H9 (cell line): Measurements from ENCODE around the gene MYO5B. TPM values are rescaled to one million over a fixed set of nuclear protein-coding genes. Genes with fewer than 3 reads are reported as not detected.

ENCODE experiments used
- DNase-seq: peaks from one replicate; pipeline ENCODE4 v3.0.0-alpha.2; 2017
- H2AFZ ChIP-seq: one replicate; pipeline ENCODE4 v1.6.1; 2013; ENCODE audit warnings: mild to moderate bottlenecking, low read length, control low read depth, moderate library complexity
- H2AK5ac ChIP-seq: 2 replicates; pipeline ENCODE4 v1.6.1; 2013; ENCODE audit warnings: low read length, control low read depth, mixed read lengths; ENCODE audit not compliant: insufficient read length
- H2BK120ac ChIP-seq: one replicate; pipeline ENCODE4 v1.6.1; 2013; ENCODE audit warnings: low read depth, mild to moderate bottlenecking, low read length, control low read depth, inconsistent platforms; ENCODE audit not compliant: poor library complexity, severe bottlenecking
- H2BK12ac ChIP-seq: 2 replicates; pipeline ENCODE4 v1.6.1; 2013; ENCODE audit warnings: low read length, control low read depth, mixed read lengths, low read depth; ENCODE audit not compliant: insufficient read length
- H2BK15ac ChIP-seq: 2 replicates; pipeline ENCODE4 v1.6.1; 2013; ENCODE audit warnings: low read depth, low read length, control low read depth
- H2BK20ac ChIP-seq: one replicate; pipeline ENCODE4 v1.6.1; 2013; ENCODE audit warnings: low read depth, mild to moderate bottlenecking, low read length, control low read depth, inconsistent platforms; ENCODE audit not compliant: poor library complexity, severe bottlenecking
- H2BK5ac ChIP-seq: 2 replicates; pipeline ENCODE4 v1.6.1; 2013; ENCODE audit warnings: low read length, control low read depth, mixed read lengths; ENCODE audit not compliant: insufficient read length
- H3K14ac ChIP-seq: 2 replicates; pipeline ENCODE4 v1.6.1; 2013; ENCODE audit warnings: low read length, control low read depth; ENCODE audit not compliant: insufficient read depth
- H3K18ac ChIP-seq: 2 replicates; pipeline ENCODE4 v1.6.1; 2013; ENCODE audit warnings: low read depth, mild to moderate bottlenecking, mixed read lengths, low read length, control low read depth; ENCODE audit not compliant: insufficient read length
- H3K23ac ChIP-seq: 2 replicates; pipeline ENCODE4 v1.6.1; 2013; ENCODE audit warnings: low read length, control low read depth, mixed read lengths, low read depth; ENCODE audit not compliant: insufficient read length
- H3K23me2 ChIP-seq: 2 replicates; pipeline ENCODE4 v1.6.1; 2013; ENCODE audit warnings: low read depth, mild to moderate bottlenecking, mixed read lengths, low read length, control low read depth; ENCODE audit not compliant: insufficient read length, poor library complexity, severe bottlenecking
- H3K27ac ChIP-seq: 2 replicates; pipeline ENCODE4 v1.5.1; 2013; ENCODE audit warnings: low read length, control low read depth, mixed read lengths, low read depth; ENCODE audit not compliant: insufficient read length
- H3K27me3 ChIP-seq: 2 replicates; pipeline ENCODE4 v1.6.1; 2013; ENCODE audit warnings: low read length, control low read depth, inconsistent platforms; ENCODE audit not compliant: insufficient read depth
- H3K4ac ChIP-seq: 2 replicates; pipeline ENCODE4 v1.6.1; 2013; ENCODE audit warnings: low read depth, mild to moderate bottlenecking, control low read depth, inconsistent platforms, low read length, moderate library complexity
- H3K4me1 ChIP-seq: 2 replicates; pipeline ENCODE4 v1.6.1; 2013; ENCODE audit warnings: low read length, control low read depth, inconsistent platforms; ENCODE audit not compliant: insufficient read depth
- H3K4me2 ChIP-seq: 2 replicates; pipeline ENCODE4 v1.6.1; 2013; ENCODE audit warnings: low read length, control low read depth, mixed read lengths; ENCODE audit not compliant: insufficient read length, insufficient read depth
- H3K56ac ChIP-seq: 2 replicates; pipeline ENCODE4 v1.6.1; 2013; ENCODE audit warnings: low read depth, mild to moderate bottlenecking, mixed read lengths, low read length, control low read depth; ENCODE audit not compliant: insufficient read length
- H3K79me1 ChIP-seq: 2 replicates; pipeline ENCODE4 v1.6.1; 2013; ENCODE audit warnings: low read depth, mild to moderate bottlenecking, moderate library complexity, low read length, control low read depth, inconsistent platforms; ENCODE audit not compliant: insufficient read depth, poor library complexity, severe bottlenecking
- H3K79me2 ChIP-seq: 2 replicates; pipeline ENCODE4 v1.6.1; 2013; ENCODE audit warnings: low read length, control low read depth, inconsistent platforms; ENCODE audit not compliant: insufficient read depth
- H3K9ac ChIP-seq: 2 replicates; pipeline ENCODE4 v1.6.1; 2013; ENCODE audit warnings: low read length, control low read depth, mixed read lengths; ENCODE audit not compliant: insufficient read length; ENCODE audit errors: extremely low read depth
- H3K9me3 ChIP-seq: one replicate; pipeline ENCODE4 v1.6.1; 2013; ENCODE audit warnings: low read depth, low read length, inconsistent platforms; ENCODE audit not compliant: control insufficient read depth
- H3T11ph ChIP-seq: one replicate; pipeline ENCODE4 v1.6.1; 2013; ENCODE audit warnings: mild to moderate bottlenecking, low read length, control low read depth, inconsistent platforms
- H4K20me1 ChIP-seq: one replicate; pipeline ENCODE4 v1.6.1; 2013; ENCODE audit not compliant: control insufficient read depth, insufficient read length, insufficient read depth
- H4K5ac ChIP-seq: 2 replicates; pipeline ENCODE4 v1.6.1; 2013; ENCODE audit warnings: low read depth, mild to moderate bottlenecking, mixed read lengths, low read length, control low read depth; ENCODE audit not compliant: insufficient read length
- H4K8ac ChIP-seq: replicated peaks from 2 replicates; pipeline ENCODE4 v1.6.1; 2013; ENCODE audit warnings: low read length, control low read depth, mixed read lengths, low read depth; ENCODE audit not compliant: insufficient read length
- H4K91ac ChIP-seq: 2 replicates; pipeline ENCODE4 v1.6.1; 2013; ENCODE audit warnings: low read depth, mild to moderate bottlenecking, moderate library complexity, mixed read lengths, low read length, control low read depth; ENCODE audit not compliant: insufficient read length
- H3K27ac Mint-ChIP-seq, 3 experiments: 2 replicates in 2 of 3; 3 replicates in 1 of 3; pipeline ENCODE4 v1.8.0; 2020 to 2021; ENCODE audit warnings: mixed read lengths in 3 of 3, mild to moderate bottlenecking in 1 of 3, moderate library complexity in 1 of 3
- H3K27me3 Mint-ChIP-seq: 2 replicates; pipeline ENCODE4 v1.8.0; 2021; ENCODE audit warnings: low read depth, mild to moderate bottlenecking, moderate library complexity, mixed read lengths
- H3K36me3 Mint-ChIP-seq, 3 experiments: 2 replicates in 2 of 3; 3 replicates in 1 of 3; pipeline ENCODE4 v1.8.0; 2020 to 2021; ENCODE audit warnings: low read depth in 3 of 3, mixed read lengths in 3 of 3; ENCODE audit not compliant: insufficient read depth in 1 of 3
- H3K4me1 Mint-ChIP-seq, 2 experiments: 2 replicates each; pipeline ENCODE4 v1.8.0; 2020; ENCODE audit warnings: mixed read lengths in 2 of 2
- H3K4me3 Mint-ChIP-seq, 2 experiments: 2 replicates in 1 of 2; 3 replicates in 1 of 2; pipeline ENCODE4 v1.8.0; 2020 to 2021; ENCODE audit warnings: mild to moderate bottlenecking in 2 of 2, mixed read lengths in 2 of 2, moderate library complexity in 1 of 2
- H3K9me3 Mint-ChIP-seq, 2 experiments: 2 replicates in 1 of 2; 3 replicates in 1 of 2; pipeline ENCODE4 v1.8.0; 2020; ENCODE audit warnings: mild to moderate bottlenecking in 2 of 2, mixed read lengths in 2 of 2, moderate library complexity in 1 of 2
- WGBS: extraction: QIAGEN DNeasy Blood & Tissue Kit; methylation state at CpG from one replicate; pipeline ENCODE4 v1.1.7; 2013; ENCODE audit warnings: missing lambda C conversion rate, low lambda C conversion rate, mixed read lengths; ENCODE audit not compliant: insufficient read length; ENCODE audit errors: extremely low coverage; 5-methylcytosine and 5-hydroxymethylcytosine counted together
- total RNA-seq: library from RNA; stranded (reverse); gene quantifications from 2 replicates; pipeline ENCODE4 v1.2.1, GENCODE V29; 2021
- TF ChIP-seq, protein P1 (sequence below): fragments of 200-600 bp; sonication (generic); conservative IDR thresholded peaks from 3 replicates; pipeline ENCODE4 v1.8.0; 2021; ENCODE audit warnings: antibody characterized with exemption, mild to moderate bottlenecking

Gene MYO5B
- total RNA-seq, 1 experiment from 2014 or later, result 9.3 TPM

DNA sequence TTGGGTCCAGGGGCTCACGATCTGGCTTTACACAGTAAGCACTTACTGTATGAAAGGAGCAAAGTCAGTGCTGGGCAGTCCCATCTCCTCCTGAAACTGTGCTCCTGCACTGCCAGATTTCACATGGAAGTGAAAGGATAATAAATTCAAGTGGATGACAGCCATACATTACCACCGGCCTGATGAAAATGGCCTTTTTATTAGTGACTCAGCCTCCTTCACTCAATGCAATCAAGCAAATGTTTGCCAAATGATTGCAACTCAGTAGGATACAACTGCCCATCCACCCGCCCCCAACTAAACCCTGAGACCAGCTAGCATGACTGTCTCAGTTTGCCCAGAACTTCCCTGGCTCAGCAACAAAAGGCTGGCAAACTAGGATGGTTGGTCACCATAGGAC is 77.1 kb downstream of the MYO5B start:
- no peak overlapping the region for H2BK12ac ChIP-seq
- Mint-ChIP-seq H3K27me3 (no peaks in the 10 kb centered on the region), H3K9me3 (no peaks in the 10 kb centered on the region), H3K4me1 (peaks cover 15 to 22% of the 10 kb centered on the region in 2 experiments), H3K4me3 (no peak overlapping the region), H3K36me3 (no peaks in the 10 kb centered on the region), H3K27ac (no peak overlapping the region)
- no peak overlapping the region for H4K5ac ChIP-seq
- no peak overlapping the region for H2BK15ac ChIP-seq
- TF ChIP-seq, protein P1, sequence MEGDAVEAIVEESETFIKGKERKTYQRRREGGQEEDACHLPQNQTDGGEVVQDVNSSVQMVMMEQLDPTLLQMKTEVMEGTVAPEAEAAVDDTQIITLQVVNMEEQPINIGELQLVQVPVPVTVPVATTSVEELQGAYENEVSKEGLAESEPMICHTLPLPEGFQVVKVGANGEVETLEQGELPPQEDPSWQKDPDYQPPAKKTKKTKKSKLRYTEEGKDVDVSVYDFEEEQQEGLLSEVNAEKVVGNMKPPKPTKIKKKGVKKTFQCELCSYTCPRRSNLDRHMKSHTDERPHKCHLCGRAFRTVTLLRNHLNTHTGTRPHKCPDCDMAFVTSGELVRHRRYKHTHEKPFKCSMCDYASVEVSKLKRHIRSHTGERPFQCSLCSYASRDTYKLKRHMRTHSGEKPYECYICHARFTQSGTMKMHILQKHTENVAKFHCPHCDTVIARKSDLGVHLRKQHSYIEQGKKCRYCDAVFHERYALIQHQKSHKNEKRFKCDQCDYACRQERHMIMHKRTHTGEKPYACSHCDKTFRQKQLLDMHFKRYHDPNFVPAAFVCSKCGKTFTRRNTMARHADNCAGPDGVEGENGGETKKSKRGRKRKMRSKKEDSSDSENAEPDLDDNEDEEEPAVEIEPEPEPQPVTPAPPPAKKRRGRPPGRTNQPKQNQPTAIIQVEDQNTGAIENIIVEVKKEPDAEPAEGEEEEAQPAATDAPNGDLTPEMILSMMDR, result no peak
- H2BK5ac ChIP-seq, result no peak overlapping the region
- no peaks in the 10 kb centered on the region for H3K79me2 ChIP-seq
- no peak for DNase-seq
- H3K27me3 ChIP-seq, result no peaks in the 10 kb centered on the region
- no peaks in the 10 kb centered on the region for H3K79me1 ChIP-seq
- H3K18ac ChIP-seq, result no peak overlapping the region
- no peak overlapping the region for H3T11ph ChIP-seq
- no peak overlapping the region for H3K56ac ChIP-seq
- H3K23me2 ChIP-seq, result no peaks in the 10 kb centered on the region
- no peak overlapping the region for H2AK5ac ChIP-seq
- no peak overlapping the region for H3K23ac ChIP-seq
- no peak overlapping the region for H3K4ac ChIP-seq
- H3K4me1 ChIP-seq, result no peaks in the 10 kb centered on the region
- no peaks in the 10 kb centered on the region for H4K20me1 ChIP-seq
- no peak overlapping the region for H2BK120ac ChIP-seq
- no peak overlapping the region for H4K91ac ChIP-seq
- H2AFZ ChIP-seq, result no peak overlapping the region
- no peaks in the 10 kb centered on the region for H3K9me3 ChIP-seq
- H3K9ac ChIP-seq, result no peak overlapping the region
- no peak overlapping the region for H3K4me2 ChIP-seq
- no peak overlapping the region for H3K27ac ChIP-seq
- no peak overlapping the region for H3K14ac ChIP-seq
- WGBS, result no CpG with 5 or more reads among the region's 3 CpGs
- no peak overlapping the region for H2BK20ac ChIP-seq
- H4K8ac ChIP-seq, result no peak overlapping the region
